HG02943 (cell line): ENCODE measurements around the gene PARVG.

Experiments
- ATAC-seq: cut with Tn5 transposase; IDR thresholded peaks from one replicate; pipeline ENCODE4 v1.9.1; 2021; ENCODE audit warnings: mild to moderate bottlenecking, low read depth, moderate library complexity; ENCODE audit not compliant: unreplicated experiment

PARVG gene

GRCh38 chr22:44179196-44179988, 1.3 kb upstream of the PARVG start:
- ATAC-seq, result no peak

- no peak for ATAC-seq
These were observed 578 bp upstream of the PARVG start for GRCh38 chr22:44179989-44180705.

DNA sequence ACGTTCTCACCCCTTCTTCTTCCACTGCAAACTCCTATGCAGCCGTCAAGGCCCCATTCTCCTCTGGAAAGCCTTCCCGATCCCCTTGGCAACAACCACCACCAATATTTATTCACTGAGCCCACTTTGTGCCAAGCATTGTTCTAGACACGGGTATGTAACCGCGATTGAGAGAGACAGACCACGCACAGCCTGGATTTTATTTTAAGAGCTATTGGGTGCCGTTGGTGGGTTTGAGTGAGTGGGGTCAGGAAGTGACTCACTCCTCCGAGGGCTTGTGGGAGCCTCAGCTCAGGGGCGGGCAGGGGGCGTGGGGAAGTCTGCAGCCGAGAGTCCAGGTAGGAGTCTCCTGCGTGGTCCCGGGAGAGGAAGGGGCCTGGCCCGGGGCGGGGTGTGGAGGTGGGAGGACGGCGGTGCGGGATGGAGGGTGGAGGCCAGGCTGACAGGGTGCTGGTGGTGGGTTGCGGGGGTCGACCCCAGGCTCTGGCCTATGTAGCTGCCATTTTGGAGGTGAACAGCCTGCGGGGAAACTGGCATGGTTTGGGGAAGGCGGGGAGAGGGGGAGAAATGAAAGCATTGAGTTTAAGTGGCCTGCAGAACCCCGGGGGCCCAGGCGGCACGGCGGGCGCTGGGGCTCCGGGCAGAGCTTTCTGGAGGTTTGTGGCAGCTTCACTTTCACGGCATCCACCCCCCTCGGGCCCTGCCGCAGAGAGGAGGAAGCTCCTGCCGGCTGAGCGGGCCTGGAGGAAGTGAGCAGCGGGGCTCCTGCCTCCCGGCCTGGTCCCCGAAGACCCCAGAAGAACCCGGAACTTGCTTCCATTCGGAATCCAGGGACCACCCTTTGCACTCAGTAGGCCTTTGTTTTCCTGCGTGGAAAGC, 547 bp downstream of the PARVG start:
- no peak for ATAC-seq

DNA sequence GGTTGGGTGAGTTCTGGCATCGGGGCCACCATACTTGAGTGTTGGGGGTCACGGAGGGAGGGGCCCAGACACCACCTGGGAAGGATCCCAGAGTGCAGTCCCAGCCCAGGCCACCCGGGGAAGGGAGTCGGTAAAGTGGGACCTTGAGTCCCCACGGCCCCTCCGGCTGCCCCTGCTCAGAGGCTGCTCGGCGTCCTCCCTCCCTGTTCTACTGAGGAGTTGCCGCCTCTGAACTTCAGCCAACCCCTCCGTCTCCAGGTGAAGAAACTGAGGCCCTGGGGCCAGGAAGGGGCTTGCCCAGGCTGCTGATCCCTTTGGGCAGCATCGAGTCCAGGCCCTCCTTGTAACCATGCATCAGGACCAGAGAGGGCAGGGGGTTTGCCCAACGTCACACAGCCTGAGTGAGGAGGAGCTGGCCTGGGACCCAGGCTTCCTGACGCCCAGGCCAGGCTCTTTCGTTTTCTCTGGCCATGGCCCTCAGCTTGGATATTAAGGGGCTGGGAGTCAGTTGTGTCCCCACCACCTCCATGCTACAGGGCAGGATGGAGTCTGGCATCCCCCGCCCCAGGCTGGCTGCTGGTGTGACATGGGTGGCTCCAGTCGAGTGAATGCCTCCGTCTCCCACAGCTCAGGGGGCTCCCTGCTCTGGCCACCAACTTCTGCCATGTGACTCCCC, 1.3 kb downstream of the PARVG start:
- ATAC-seq, result no peak

- ATAC-seq, result no peak
These were observed 2.0 kb downstream of the PARVG start for GRCh38 chr22:44182588-44183286.

DNA sequence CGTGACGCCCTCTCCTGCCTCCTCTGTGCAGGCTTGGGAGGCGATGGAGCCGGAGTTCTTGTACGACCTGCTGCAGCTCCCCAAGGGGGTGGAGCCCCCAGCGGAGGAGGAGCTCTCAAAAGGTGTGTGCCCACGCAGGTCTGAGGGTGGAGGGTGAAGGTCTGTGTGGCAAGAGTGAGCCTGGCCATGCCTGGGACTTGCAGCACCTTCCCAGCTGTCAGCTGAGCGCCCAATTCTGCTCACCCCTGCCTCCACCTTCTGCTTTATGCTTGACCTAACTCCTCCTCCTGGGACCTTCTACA, 2.5 kb downstream of the PARVG start:
- no peak for ATAC-seq

GRCh38 chr22:44184006-44184405, 3.3 kb downstream of the PARVG start:
- no peak for ATAC-seq

DNA sequence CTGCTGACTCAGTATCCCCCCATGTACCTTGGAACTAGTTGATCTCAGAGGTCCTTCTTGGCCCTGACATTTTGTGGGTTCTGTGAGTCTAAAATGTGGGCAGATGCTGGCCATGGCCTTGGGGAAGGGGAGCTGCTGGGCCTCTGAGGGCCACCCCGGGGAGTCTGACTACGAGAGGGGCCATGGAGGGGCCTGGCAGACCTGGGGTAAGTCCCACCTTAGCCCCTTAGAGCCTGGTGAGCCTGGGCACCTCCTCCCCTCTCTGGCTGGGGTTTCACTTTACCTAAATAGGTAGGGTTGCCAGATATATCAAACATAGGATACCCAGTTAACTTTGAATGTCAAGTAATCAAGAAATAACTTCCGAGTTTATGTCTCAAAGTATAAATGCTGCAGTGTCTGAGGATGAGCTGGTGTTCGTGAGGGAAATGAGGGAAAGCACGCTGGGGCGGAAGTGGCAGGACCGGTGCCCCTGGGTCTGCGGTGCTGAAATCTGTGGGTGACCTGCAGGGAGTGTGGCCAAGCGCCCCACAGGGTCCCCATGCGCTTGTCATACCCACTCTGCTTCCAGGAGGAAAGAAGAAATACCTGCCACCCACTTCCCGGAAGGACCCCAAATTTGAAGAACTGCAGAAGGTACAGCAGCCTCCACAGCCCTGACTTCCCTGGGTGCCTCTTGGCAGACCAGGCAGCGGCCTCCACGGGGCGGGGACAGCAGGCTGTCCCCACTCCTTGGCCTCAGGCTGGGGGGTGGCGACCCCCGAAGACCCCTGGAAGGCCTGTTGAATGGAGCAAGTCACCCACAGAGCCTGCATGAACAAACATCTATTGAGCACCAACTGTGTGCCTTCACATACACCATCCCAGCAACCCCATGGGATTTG, 4.8 kb downstream of the PARVG start:
- ATAC-seq, result no peak

DNA sequence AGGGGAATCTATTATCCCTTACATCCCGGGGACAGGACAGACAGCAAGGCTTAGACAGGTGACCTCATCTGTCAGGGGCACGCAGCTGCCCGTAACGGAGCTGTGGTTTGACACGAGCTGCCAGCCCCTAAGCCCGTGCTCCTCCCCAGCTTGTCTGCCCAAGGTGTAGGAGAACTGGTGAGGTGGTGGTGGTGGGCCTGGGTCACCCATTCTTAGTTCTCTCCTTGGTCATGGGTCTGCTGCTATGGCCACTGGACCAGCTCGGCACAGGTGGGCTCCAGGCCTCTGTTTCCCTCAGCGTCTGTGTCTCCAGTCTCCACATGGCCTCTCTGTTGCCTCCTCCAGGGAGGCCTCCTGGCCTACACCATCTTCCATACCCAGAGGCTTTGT, 5.4 kb downstream of the PARVG start:
- no peak for ATAC-seq

DNA sequence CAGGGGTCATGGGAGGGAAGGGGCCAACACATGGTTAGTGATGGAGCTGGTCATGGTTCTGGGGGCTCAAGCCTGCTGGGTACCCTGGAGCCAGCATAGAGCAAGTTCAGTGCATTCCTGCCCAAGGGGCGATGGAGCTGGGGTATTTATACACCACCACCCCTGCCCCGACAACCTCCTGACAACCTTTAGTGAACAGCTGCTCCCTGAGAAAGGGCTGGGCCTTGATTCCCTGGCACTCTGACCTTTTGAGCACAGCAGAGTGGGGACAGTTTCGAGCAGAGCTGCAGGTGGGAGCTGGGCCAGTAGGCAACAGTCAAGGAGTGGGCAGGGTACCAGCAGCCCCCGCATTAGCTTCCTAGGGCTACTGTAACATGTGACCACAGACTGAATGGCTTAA, 6.0 kb downstream of the PARVG start:
- no peak for ATAC-seq

- no peak for ATAC-seq
These were observed 7.0 kb downstream of the PARVG start for GRCh38 chr22:44187652-44188230.

- no peak for ATAC-seq
These were observed 7.6 kb downstream of the PARVG start for GRCh38 chr22:44188316-44188715.

- no peak for ATAC-seq
These were observed 8.4 kb downstream of the PARVG start for GRCh38 chr22:44188986-44189630.

GRCh38 chr22:44190381-44190976, 9.8 kb downstream of the PARVG start:
- no peak for ATAC-seq

GRCh38 chr22:44191036-44191454, 10.3 kb downstream of the PARVG start:
- ATAC-seq, result no peak

GRCh38 chr22:44192098-44192815, 11.5 kb downstream of the PARVG start:
- no peak for ATAC-seq

GRCh38 chr22:44192816-44193534, 12.2 kb downstream of the PARVG start:
- no peak for ATAC-seq
